ENCODE results near the gene NTM.

NTM gene

GRCh38 chr11:132254906-132255305 lies 884.5 kb downstream of the NTM start:
- H3K27ac ChIP-seq (replicated peaks): no peak overlapping the region

DNA sequence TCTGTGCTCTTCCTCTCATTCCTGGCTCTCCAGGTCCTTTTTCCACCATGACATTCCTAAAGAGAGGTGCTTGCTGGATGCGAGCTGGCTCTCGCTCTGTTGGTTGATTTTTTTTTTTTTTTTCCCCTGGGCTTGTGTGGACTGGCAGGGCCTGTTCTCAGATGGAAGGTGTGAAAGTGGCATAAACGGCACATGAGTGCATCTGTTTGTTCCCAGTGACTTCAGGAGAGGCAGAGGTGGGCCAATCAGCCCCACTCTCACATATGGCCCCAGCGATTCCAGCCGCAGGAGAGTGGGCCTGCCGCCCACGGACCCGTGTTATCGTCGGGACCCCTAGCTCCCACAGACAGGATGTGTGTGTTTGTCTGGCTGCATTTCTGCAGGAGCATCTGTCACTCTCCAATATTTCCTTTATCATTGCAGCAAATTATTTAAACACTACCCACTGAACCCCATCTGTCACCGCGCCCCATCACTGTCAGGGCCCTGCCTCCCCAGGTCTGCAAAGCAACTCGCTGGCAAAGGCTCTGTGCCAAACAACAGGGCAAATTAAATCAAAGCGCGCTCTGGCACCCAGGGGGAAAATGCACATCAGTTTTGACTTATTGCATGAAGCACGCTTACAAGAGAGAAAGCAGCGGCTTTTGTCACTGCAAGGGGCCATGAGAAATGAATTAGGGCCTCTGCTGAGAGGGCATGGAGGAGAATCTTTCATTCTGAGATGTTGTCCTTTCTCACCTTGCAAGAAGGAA lies 886.3 kb downstream of the NTM start:
- TF ChIP-seq GABPA (IDR thresholded peaks at IDR 0.05; ENCODE audit: low read depth) (no peak), SPI1 (IDR thresholded peaks at IDR 0.05; ENCODE audit: borderline replicate concordance, low read depth) (no peak), POLR2AphosphoS5 (IDR thresholded peaks at IDR 0.05; ENCODE audit: low read depth) (no peak)
- TF ChIP-seq, protein P1, sequence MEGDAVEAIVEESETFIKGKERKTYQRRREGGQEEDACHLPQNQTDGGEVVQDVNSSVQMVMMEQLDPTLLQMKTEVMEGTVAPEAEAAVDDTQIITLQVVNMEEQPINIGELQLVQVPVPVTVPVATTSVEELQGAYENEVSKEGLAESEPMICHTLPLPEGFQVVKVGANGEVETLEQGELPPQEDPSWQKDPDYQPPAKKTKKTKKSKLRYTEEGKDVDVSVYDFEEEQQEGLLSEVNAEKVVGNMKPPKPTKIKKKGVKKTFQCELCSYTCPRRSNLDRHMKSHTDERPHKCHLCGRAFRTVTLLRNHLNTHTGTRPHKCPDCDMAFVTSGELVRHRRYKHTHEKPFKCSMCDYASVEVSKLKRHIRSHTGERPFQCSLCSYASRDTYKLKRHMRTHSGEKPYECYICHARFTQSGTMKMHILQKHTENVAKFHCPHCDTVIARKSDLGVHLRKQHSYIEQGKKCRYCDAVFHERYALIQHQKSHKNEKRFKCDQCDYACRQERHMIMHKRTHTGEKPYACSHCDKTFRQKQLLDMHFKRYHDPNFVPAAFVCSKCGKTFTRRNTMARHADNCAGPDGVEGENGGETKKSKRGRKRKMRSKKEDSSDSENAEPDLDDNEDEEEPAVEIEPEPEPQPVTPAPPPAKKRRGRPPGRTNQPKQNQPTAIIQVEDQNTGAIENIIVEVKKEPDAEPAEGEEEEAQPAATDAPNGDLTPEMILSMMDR (IDR thresholded peaks at IDR 0.05; ENCODE audit: insufficient read depth, low read length): no peak
- TF ChIP-seq, protein P2, sequence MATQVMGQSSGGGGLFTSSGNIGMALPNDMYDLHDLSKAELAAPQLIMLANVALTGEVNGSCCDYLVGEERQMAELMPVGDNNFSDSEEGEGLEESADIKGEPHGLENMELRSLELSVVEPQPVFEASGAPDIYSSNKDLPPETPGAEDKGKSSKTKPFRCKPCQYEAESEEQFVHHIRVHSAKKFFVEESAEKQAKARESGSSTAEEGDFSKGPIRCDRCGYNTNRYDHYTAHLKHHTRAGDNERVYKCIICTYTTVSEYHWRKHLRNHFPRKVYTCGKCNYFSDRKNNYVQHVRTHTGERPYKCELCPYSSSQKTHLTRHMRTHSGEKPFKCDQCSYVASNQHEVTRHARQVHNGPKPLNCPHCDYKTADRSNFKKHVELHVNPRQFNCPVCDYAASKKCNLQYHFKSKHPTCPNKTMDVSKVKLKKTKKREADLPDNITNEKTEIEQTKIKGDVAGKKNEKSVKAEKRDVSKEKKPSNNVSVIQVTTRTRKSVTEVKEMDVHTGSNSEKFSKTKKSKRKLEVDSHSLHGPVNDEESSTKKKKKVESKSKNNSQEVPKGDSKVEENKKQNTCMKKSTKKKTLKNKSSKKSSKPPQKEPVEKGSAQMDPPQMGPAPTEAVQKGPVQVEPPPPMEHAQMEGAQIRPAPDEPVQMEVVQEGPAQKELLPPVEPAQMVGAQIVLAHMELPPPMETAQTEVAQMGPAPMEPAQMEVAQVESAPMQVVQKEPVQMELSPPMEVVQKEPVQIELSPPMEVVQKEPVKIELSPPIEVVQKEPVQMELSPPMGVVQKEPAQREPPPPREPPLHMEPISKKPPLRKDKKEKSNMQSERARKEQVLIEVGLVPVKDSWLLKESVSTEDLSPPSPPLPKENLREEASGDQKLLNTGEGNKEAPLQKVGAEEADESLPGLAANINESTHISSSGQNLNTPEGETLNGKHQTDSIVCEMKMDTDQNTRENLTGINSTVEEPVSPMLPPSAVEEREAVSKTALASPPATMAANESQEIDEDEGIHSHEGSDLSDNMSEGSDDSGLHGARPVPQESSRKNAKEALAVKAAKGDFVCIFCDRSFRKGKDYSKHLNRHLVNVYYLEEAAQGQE (IDR thresholded peaks at IDR 0.05; ENCODE audit: insufficient replicate concordance, low read depth): no peak
- H3K27me3 ChIP-seq (ENCODE audit: insufficient read depth, poor library complexity, severe bottlenecking): no peaks in the 10 kb centered on the region
- H3K4me3 ChIP-seq (replicated peaks; ENCODE audit: insufficient read depth, low read length): no peak overlapping the region
- no peak for DNase-seq (ENCODE audit: low read depth in 1 of 2, low spot score in 1 of 2)
- H3K27ac ChIP-seq (replicated peaks): no peak overlapping the region

More at GRCh38 chr11:132254906-132255305, 884.5 kb downstream of the NTM start:
- DNase-seq (ENCODE audit: low read depth in 1 of 2, low spot score in 1 of 2): no peak
- Histone ChIP-seq H3K27me3 (ENCODE audit: insufficient read depth, poor library complexity, severe bottlenecking) (no peaks in the 10 kb centered on the region), H3K4me3 (replicated peaks; ENCODE audit: insufficient read depth, low read length) (no peak overlapping the region)
- no peak for TF ChIP-seq POLR2AphosphoS5 (IDR thresholded peaks at IDR 0.05; ENCODE audit: low read depth)
- TF ChIP-seq, protein P1 (IDR thresholded peaks at IDR 0.05; ENCODE audit: insufficient read depth, low read length): no peak
- TF ChIP-seq, protein P2 (IDR thresholded peaks at IDR 0.05; ENCODE audit: insufficient replicate concordance, low read depth): no peak
- no peak for TF ChIP-seq GABPA (IDR thresholded peaks at IDR 0.05; ENCODE audit: low read depth)
- no peak for TF ChIP-seq SPI1 (IDR thresholded peaks at IDR 0.05; ENCODE audit: borderline replicate concordance, low read depth)

DNA sequence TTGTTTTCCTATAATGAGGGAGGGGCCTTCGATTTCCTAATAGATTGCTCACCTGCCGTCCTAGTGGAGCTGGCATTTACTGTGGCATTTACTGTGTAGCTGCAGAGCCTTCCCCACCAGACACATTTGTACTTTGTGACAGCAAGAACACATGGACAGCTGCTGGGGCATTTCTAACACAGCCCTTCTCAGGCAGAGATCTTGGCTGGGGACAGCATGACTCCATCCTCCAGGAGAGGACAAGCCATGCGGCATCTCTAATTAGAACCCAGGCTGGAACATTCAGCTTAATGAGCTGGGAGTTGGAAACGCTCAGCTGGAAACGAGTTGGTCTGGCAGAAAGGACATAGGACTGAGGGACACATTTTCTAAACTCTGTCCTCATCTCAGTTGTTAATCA lies 887.5 kb downstream of the NTM start:
- no peak for DNase-seq (ENCODE audit: low read depth in 1 of 2, low spot score in 1 of 2)
- Histone ChIP-seq H3K27ac (replicated peaks) (no peak overlapping the region), H3K27me3 (ENCODE audit: insufficient read depth, poor library complexity, severe bottlenecking) (no peaks in the 10 kb centered on the region), H3K4me3 (replicated peaks; ENCODE audit: insufficient read depth, low read length) (no peak overlapping the region)
- TF ChIP-seq SPI1 (IDR thresholded peaks at IDR 0.05; ENCODE audit: borderline replicate concordance, low read depth): no peak
- TF ChIP-seq, protein P1 (IDR thresholded peaks at IDR 0.05; ENCODE audit: insufficient read depth, low read length): no peak
- TF ChIP-seq, protein P2 (IDR thresholded peaks at IDR 0.05; ENCODE audit: insufficient replicate concordance, low read depth): no peak
- TF ChIP-seq POLR2AphosphoS5 (IDR thresholded peaks at IDR 0.05; ENCODE audit: low read depth): no peak
- TF ChIP-seq GABPA (IDR thresholded peaks at IDR 0.05; ENCODE audit: low read depth): no peak
